Lung (tissue), 12 donors: Measurements from ENCODE around the gene IL36RN. TPM values are rescaled to one million over a fixed set of nuclear protein-coding genes. Genes with fewer than 3 reads are reported as not detected.

Experiments
- ATAC-seq: fragments of 200-7000 bp; cut with Tn5 transposase; one replicate; pipeline ENCODE4 v1.9.1; 2020; ENCODE audit warnings: moderate number of reproducible peaks; ENCODE audit not compliant: insufficient read depth, low FRiP score
- DNase-seq, 3 donors: peaks; one replicate each; pipeline ENCODE4 v3.0.0-alpha.2; 2013 to 2017
- H3K27ac ChIP-seq, 2 donors: one replicate each; pipeline ENCODE4 v1.5.1; 2013; ENCODE audit warnings: mild to moderate bottlenecking in 2 of 2, moderate library complexity in 2 of 2, control low read depth in 1 of 2, inconsistent platforms in 1 of 2, low read depth in 1 of 2, low read length in 1 of 2
- H3K27me3 ChIP-seq, 3 donors: one replicate each; pipeline ENCODE4 v1.5.1; 2013; ENCODE audit warnings: low read length in 2 of 3; ENCODE audit not compliant: control insufficient read depth in 3 of 3, insufficient read depth in 3 of 3
- H3K36me3 ChIP-seq, 4 donors: one replicate each; pipeline ENCODE4 v1.5.1; 2013; ENCODE audit warnings: low read length in 4 of 4, mild to moderate bottlenecking in 1 of 4, moderate library complexity in 1 of 4; ENCODE audit not compliant: control insufficient read depth in 4 of 4, insufficient read depth in 4 of 4
- H3K4me1 ChIP-seq, 5 donors: one replicate each; pipeline ENCODE4 v1.5.1; 2013; ENCODE audit warnings: low read length in 5 of 5, mild to moderate bottlenecking in 2 of 5, moderate library complexity in 1 of 5; ENCODE audit not compliant: control insufficient read depth in 5 of 5, insufficient read depth in 5 of 5
- H3K4me3 ChIP-seq: one replicate; pipeline ENCODE4 v1.5.1; 2013; ENCODE audit warnings: mild to moderate bottlenecking, control low read depth, moderate library complexity
- H3K9ac ChIP-seq, 2 donors: one replicate each; pipeline ENCODE4 v1.5.1; 2013; ENCODE audit warnings: low read length in 2 of 2, control low read depth in 1 of 2; ENCODE audit not compliant: insufficient read depth in 1 of 2
- H3K9me3 ChIP-seq, 4 donors: one replicate each; pipeline ENCODE4 v1.5.1; 2013; ENCODE audit warnings: low read length in 3 of 4, mild to moderate bottlenecking in 1 of 4, moderate library complexity in 1 of 4; ENCODE audit not compliant: control insufficient read depth in 4 of 4, insufficient read depth in 3 of 4
- CTCF ChIP-seq: IDR thresholded peaks from 2 replicates; pipeline ENCODE4 v1.5.1; 2012; ENCODE audit warnings: mild to moderate bottlenecking; ENCODE audit errors: control extremely low read depth, extremely low read depth
- WGBS, 2 donors: extraction: QIAGEN DNeasy Blood & Tissue Kit; methylation state at CpG; one replicate each; pipeline ENCODE4 v1.1.7; 2013; 5-methylcytosine and 5-hydroxymethylcytosine counted together
- polyA plus RNA-seq, 2 donors: library from polyadenylated mRNA; stranded (reverse); fragments of 200-250 nt; gene quantifications; one replicate each; pipeline ENCODE4 v1.2.1, GENCODE V29; 2013
- total RNA-seq, 2 donors: library from RNA; depleted of rRNA in 1 of 2; stranded (reverse); fragments of >200 nt in 1 of 2; gene quantifications; one replicate each; pipeline ENCODE4 v1.2.1, GENCODE V29; 2014 to 2021
- donor health status: control.
- donor health status: control.
- donor health status: Bipolar disorder and iron deficiency.
- donor health status: healthy.
- donor health status: DM: yes; HTN: yes; CAD: no.

The IL36RN gene
- total and polyA plus RNA-seq, 4 donors = 0.01 to 0.09 TPM; not detected in 2

- ATAC-seq = no peak
- DNase-seq = no peak
- Histone ChIP-seq H3K4me3 (no peak overlapping the region), H3K9ac (no peak overlapping the region), H3K27me3 (peaks cover 0 to 3% (median 0%) of the 10 kb centered on the region in 3 donors), H3K27ac (no peak overlapping the region), H3K4me1 (peaks cover 0 to 9% (median 0%) of the 10 kb centered on the region in 5 donors), H3K36me3 (no peaks in the 10 kb centered on the region), H3K9me3 (peaks cover 0 to 10% (median 4%) of the 10 kb centered on the region in 4 donors)
- no peak for TF ChIP-seq CTCF
- 65 to 82% methylated on average over 1 of the region's 1 CpG for WGBS, 2 donors
Measured at GRCh38 chr2:113056521-113056920, 2.5 kb upstream of the IL36RN start.

DNA sequence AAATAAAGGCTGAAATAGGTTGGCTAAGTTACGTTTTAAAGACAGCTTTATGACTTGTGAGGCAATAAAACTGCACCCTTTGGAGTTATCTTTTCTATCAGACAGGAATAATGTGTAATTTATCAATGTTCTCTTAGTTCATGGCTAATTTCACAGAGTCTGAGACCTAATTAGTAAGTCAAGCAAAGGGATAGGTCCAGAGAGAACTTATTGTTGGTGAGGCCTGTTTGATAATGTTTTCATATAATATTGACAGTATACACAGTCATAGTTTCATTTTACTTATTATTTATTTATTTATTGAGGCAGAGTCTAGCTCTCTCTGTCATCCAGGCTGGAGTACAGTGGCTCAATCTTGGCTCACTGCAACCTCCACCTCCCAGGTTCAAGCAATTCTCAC lies 1.9 kb upstream of the IL36RN start:
- no peaks in the 10 kb centered on the region for H3K36me3 ChIP-seq
- peaks cover 0 to 9% (median 0%) of the 10 kb centered on the region in 5 donors for H3K4me1 ChIP-seq
- TF ChIP-seq CTCF = no peak
- ATAC-seq (no peak), DNase-seq (no peak)
- H3K9me3 ChIP-seq = peaks cover 0 to 10% (median 4%) of the 10 kb centered on the region in 4 donors
- H3K27me3 ChIP-seq = peaks cover 0 to 4% (median 0%) of the 10 kb centered on the region in 3 donors
- H3K27ac ChIP-seq = no peak overlapping the region
- H3K4me3 ChIP-seq = no peak overlapping the region
- WGBS, 2 donors = 77 to 78% methylated on average over 1 of the region's 1 CpG
- no peak overlapping the region for H3K9ac ChIP-seq

DNA sequence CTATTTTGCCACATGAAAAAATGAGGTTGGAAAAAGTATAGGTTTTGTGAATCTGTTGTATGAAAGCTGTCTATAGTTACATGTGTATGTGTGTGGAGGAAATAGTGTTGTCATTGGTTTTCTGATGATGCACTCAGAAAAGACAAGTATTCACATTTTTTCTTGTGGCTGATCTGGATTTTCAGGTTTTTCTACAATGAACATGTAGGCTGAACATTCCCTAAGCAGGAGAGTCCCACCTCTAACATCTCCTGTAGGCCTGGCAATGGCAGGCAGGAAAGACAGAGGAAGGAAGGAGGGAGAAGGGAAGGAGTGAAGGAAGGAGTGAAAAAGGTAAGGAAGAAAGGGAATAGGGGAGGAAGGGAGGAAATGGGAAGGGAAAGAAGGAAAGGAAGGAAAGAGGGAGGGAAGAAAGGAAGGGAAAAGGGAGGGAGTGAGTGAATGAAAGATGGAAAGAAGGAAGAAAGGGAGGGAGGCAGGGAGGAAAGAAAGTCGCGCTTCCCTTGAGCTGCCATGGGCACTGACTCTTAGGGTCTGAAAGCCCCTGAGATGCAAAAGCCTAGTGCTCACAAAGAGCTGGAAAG lies 495 bp upstream of the IL36RN start:
- no peak overlapping the region for H3K27ac ChIP-seq
- TF ChIP-seq CTCF = no peak
- no peak for ATAC-seq
- H3K4me1 ChIP-seq = peaks cover 0 to 9% (median 0%) of the 10 kb centered on the region in 5 donors
- no peak for DNase-seq
- no peaks in the 10 kb centered on the region for H3K36me3 ChIP-seq
- H3K27me3 ChIP-seq = peaks cover 0 to 4% (median 0%) of the 10 kb centered on the region in 3 donors
- WGBS, 2 donors = 44 to 74% methylated on average over 2 of the region's 2 CpGs
- peaks cover 0 to 10% (median 4%) of the 10 kb centered on the region in 4 donors for H3K9me3 ChIP-seq
- no peak overlapping the region for H3K9ac ChIP-seq
- no peak overlapping the region for H3K4me3 ChIP-seq

GRCh38 chr2:113060396-113060795 lies 1.4 kb downstream of the IL36RN start:
- no peak overlapping the region for H3K27ac ChIP-seq
- peaks cover 0 to 4% (median 0%) of the 10 kb centered on the region in 4 donors for H3K9me3 ChIP-seq
- no peak for TF ChIP-seq CTCF
- DNase-seq = no peak
- H3K36me3 ChIP-seq = no peaks in the 10 kb centered on the region
- peaks cover 0 to 9% (median 0%) of the 10 kb centered on the region in 5 donors for H3K4me1 ChIP-seq
- no peak overlapping the region for H3K4me3 ChIP-seq
- no peak for ATAC-seq
- H3K9ac ChIP-seq = no peak overlapping the region
- peaks cover 0 to 4% (median 0%) of the 10 kb centered on the region in 3 donors for H3K27me3 ChIP-seq
- 78 to 83% methylated on average over 4 of the region's 4 CpGs for WGBS, 2 donors
